Measurements from ENCODE around the gene TGFB1.
"Not testable (repeated sequence)": the region's sequence is repeated elsewhere in the genome, so short reads cannot be mapped to it uniquely, and the experiment has no call there.

Gene TGFB1

DNA sequence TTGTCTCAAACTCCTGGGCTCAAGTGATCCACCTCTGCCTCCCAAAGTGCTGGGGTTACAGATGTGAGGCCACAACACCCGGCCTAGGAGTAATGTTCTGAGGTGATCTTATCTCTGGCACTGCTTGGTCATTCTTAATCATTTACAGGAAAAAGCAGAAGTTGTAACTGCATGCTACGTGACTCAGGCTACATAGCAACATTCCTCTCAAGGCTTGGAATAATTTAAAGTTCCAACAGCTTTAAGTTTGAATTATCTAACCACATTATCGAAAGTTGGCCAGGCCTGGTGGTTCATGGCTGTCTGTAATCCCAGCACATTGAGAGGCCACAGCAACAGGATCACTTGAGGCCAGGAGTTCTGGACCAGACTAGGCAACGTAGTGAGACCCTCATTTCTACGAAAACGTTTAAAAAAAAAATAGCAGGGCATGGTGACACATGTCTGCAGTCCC is 14.2 kb upstream of the TGFB1 start:
- no peak for DNase-seq

GRCh38 chr19:41366089-41366488 is 12.4 kb upstream of the TGFB1 start:
- no peak for DNase-seq

DNA sequence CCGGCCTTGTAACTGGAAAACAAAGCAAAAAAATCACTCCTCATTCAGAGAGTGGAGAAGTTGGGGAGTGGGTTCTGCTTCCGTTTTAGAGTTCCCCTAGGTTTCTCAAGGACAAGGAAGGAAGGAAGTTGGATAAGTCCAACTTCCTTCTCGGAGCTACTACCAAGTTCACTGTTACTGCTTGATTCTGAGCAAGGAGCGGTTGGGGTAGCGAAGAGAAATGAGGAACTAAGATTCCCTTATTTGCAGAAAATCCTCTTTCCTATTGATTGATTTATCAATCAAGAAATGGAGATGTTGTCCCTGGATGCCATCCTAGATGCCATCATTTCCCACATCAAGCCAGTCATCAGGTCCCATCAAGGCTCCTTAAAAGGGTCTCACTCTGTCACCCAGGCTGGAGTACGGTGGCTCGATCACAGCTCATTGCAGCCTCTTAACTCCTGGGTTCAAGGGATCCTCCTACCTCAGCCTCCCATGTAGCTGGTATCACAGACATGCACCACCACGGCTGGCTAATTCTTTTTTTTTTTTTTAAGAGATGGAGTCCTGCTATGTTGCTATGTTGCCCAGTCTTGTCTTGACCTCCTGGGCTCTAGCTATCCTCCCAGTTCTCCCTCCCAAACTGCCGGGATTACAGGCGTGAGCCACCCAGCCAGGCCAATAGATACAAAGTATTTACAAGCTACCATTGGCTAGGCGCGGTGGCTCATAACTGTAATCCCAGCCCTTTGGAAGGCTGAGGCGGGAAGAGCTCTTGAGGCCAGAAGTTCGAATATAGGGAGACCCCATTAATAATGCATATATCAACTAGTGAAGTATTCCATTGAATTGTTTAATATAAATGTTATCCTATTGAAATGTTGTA is 11.0 kb upstream of the TGFB1 start:
- no peak for DNase-seq

DNA sequence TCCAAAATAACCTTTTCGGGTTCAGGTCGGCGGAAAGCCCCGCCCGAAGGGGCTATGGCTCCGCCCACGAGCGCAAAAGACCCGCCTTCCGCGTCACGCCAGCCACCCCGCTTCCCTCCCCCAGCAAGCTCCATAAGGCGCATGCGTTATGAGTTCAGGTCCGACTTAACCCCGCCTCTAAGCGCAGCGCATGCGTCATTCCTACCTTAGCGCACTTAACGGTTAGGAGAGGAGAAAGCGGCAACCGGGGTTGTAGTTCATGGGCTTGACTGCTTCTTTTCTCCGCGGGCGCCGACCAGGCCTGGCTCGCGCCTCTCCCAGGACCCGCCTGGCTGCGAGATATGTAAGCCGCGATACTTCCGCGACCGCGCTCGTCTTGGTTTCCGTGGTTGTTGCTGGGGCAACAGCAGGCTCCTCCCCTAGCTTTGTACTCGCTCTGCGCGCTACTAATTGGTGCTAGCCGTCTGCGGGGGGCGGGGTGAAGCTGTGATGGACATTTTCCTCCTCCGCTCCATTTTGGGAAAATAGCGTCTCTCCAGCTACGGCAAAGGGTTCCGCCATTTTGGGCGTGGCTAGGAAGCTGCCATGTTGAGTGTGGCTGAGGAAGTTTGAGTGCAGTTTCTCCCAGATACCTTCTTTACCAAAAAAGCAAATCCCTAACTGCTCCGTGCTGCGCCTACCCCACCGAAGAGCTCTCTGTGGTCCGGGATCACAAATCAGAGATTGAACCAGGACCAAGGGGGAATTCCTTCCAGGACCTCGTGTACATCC is 10.2 kb upstream of the TGFB1 start, which contains the start of gene B9D2:
Gene B9D2, minus strand, starts transcription at position 397 of the 771 bp plus-strand sequence. CDS start 630 bp downstream, outside the sequence.
- peak; percentile 96 for DNase-seq

GRCh38 chr19:41363371-41363752 is 9.6 kb upstream of the TGFB1 start:
- DNase-seq = no peak

- no peak for DNase-seq
Observed at GRCh38 chr19:41362143-41362847, 8.6 kb upstream of the TGFB1 start.

GRCh38 chr19:41359741-41360140 is 6.0 kb upstream of the TGFB1 start:
- DNase-seq = no peak

DNA sequence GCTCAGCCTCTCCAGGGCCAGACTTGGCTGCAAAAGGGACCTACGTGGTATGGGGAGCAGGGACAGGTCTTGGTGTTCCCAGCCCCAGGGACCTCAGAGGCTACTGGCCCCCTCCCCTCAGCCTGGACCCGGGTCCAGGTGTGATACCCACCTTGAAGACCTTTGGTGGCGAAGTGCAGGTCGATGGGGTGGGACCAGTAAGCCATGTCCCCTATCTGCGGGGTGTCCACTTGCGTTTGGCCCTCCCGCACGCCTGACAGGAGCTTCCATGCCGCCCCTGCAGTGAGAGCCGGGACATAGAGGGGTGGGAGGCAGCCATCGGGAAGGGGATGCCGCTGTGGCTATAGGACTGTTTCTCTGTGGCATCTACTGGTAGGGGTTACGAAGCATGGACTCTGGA is 4.0 kb upstream of the TGFB1 start:
- DNase-seq = no peak

- no peak for DNase-seq
Observed at GRCh38 chr19:41356984-41357739, 3.4 kb upstream of the TGFB1 start.

DNA sequence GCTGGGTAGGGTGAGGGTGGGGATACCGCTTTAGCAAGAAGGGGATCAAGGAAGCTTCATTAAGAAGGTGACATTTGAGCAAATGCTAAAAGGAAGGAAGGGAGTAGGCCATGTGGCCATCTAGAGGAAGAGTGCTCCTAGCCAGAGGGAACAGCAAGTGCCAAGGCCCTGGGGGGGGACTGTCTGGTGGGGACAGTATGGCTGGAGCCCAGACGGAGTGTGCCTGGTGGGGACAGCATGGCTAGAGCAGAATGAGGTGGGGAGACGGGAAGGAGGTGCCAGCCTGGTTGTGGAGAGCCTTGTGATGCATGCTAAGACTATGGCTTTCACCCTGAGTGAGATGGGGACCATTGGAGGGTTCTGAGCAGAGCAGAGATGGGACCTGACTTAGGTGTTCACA is 2.1 kb upstream of the TGFB1 start:
- no peak for DNase-seq

DNA sequence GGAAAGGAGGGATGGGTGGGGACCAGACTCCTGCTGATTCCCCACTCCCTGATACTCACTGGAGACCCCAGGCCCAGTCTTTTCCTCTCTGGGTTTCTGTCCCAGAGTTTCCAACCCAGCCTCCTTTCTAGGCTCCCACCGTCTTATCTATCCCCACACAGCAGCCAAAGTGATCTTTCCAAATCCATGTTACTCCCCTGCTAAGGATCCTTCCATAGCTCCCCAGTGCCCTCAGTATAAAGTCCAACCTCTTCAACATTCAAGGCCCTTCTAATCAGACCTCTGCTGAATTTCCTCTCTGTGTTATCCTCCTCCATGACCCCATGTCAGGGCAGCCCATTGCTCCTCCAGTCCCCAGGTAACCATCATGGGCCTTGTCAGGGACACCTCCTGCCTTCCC is 1.3 kb upstream of the TGFB1 start:
- DNase-seq = no peak

DNA sequence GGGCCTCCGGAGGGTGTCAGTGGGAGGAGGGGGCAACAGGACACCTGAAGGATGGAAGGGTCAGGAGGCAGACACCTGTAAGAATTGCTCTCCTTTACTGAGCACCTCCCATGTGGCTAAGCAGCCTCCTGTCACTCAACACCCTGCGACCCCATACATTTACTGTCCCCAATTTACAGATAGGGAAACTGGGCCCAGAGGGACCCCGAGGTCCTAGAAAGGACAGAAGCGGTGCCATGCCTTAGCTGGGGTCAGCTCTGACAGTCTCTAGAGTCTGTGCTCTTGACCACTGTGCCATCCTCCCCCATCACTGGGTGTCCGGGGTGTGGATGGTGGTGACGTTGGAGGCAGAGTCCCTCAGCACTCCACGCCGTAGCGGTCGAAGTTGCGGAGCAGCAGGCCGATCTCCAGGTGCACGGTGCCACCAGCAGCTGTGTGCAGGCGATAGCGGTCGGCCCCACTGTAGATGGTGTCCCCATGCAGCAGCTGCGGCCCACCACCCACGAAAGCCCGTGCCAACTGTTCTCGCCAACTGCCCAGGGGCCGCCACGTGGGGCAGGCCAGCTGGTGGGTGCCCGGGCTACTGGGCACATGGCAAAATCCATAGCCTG is 726 bp upstream of the TGFB1 start:
- no peak for DNase-seq

GRCh38 chr19:41352609-41353465 is 885 bp downstream of the TGFB1 start:
- peak; percentile 81 for DNase-seq

GRCh38 chr19:41352279-41352608 is 1.5 kb downstream of the TGFB1 start:
- no peak for DNase-seq

DNA sequence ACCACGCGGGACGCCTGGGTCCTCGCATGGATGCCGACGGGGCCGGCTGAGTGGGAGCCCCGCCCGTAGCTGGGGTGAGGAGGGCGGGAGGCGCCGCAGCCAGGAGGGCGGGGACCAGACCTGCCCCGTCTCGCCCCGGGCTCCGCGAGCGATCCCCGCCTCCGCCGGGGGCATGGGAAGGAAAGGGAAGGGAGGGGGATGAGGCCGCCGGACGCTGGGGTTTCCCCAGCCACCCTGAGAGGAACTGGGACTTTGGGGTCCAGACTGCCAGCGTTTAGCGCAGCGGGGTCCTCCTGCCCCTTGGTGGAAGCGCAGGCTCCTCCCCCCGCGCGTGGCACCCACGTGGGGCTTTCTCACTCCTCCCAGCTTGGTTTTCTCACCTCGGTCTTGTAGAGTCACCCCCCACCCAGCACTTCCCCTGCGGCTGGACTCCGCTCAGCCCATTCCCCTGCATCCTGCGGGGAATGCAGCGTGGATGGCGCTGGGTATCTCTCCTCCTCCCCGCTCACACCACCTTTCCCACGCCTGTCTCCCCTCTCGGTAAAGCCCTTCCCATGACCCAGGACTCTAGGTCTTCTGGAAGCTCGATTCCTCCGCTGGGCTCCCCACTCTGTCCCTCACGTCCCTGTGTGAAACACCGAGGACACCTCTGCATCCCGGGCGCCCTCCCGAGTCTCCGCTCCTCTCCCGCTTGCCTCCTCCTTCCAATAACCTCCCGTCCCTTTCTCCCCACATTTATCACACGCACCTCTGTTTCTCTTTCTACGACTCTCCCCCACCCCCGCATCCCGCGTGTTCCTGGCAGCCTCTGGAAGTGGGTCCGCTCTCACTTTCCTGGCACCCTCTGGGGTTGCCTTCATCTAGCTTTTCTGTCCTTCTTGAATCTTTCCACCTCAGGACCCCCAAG is 2.1 kb downstream of the TGFB1 start:
- peak; percentile 87 for DNase-seq

DNA sequence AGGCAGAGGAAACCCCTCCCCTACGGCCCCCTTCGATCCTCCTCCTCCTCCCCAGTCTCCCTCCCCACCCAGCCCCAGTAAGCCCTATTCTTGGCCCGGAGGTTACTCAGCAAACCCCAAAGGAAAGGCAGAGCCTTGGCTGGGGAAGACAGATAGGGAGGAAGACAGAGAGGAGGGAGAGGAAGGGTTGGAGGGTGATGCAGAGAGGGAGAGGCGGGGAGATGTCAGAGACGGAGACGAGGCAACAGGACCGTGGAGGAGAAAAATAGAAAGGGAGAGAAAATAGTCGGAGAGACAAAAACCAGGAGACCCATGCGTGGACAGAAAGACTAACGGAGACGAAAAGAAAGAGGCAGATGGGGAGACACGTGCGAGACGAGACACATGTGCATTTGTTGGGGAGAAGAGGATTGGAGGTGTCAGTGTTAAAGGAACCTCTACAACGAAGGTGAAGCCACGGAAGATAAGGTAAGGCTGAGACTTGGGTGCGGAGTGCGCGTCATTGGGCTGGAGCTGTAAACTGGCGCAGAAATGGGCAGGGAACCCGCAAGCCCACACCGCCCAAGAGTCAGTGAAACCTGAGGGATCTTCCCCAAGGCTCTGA is 2.9 kb downstream of the TGFB1 start:
- DNase-seq = no peak

DNA sequence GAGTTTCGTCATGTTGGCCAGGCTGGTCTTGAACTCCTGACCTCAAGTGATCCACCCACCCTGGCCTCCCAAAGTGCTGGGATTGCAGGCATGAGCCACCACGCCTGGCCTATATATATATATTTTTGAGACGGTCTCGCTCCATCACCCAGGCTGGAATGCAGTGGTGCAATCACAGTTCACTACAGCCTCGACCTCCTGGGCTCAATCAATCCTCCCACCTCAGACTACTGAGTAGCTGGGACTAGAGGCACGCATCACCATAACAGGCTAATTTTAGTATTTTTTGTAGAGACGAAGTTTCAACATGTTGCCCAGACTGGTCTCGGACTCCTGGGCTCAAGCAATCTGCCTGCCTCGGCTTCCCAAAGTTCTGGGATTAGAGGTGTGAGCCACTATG is 6.8 kb downstream of the TGFB1 start:
- DNase-seq = not testable (repeated sequence)

- no peak for DNase-seq
Observed at GRCh38 chr19:41344162-41344561, 9.6 kb downstream of the TGFB1 start.

DNA sequence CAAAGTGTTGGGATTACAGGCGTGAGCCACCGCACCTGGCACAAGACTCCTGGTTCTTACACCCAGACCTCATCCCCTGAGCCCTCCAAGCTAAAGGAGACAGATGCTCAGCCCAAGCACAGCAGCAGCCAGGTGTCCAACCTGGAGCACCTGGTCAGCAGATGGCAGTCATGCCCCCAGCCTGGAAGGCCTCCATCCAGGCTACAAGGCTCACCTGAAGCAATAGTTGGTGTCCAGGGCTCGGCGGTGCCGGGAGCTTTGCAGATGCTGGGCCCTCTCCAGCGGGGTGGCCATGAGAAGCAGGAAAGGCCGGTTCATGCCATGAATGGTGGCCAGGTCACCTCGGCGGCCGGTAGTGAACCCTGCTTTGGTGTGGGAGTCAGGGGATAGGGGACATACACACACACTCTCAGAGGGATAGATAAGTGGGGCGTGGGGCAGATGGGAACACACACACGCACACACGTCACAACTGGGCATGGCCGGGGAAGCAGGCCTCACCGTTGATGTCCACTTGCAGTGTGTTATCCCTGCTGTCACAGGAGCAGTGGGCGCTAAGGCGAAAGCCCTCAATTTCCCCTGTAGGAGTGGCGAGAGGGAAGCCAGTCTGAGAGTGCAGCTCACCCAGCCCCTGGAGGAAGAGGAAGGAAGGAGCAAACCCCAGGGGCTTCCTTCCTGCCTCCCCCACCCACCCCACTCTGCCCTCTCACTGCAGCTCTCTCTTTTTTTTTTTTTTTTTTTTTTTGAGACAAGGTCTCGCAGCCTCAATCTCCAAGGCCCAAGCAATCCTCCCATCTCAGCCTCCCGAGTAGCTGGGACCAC is 11.8 kb downstream of the TGFB1 start:
- no peak for DNase-seq

Measured in activated CD8-positive, alpha-beta memory T cell treated with anti-CD3 and anti-CD28 coated beads, Interleukin-2, amount 50 U/mL, for 4 hours (primary cell).